Measurements from ENCODE around the gene ELP5. TPM values are rescaled to one million over a fixed set of nuclear protein-coding genes. Genes with fewer than 3 reads are reported as not detected.

The ELP5 gene
- total RNA-seq, 1 experiment from 2014 or later = 20.3 TPM

DNA sequence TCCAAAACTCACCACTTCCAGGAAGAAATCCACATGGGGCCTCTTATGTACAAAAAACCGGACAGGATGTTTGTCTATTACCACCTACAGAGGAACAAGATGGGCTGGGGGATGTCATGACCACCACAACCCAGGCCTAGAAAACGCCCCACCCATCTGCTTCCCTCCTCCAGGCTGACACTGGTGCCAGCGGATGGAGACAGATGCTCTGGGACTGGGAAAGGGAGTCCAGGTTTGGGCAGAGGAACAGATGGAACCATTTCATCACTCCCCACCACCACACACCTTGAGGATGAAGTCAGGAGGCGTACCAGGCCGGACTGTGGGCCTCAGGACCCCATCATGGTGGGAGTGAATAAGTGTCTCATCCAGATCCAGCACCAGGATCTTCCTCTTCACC, 5.2 kb upstream of the ELP5 start:
- Mint-ChIP-seq H3K4me1 (ENCODE audit: low read depth, unreplicated experiment) (peaks cover 25% of the 10 kb centered on the region), H3K27ac (ENCODE audit: unreplicated experiment) (peak overlapping the region; percentile 58), H3K4me3 (ENCODE audit: low read depth, unreplicated experiment) (no peak overlapping the region), H3K36me3 (ENCODE audit: insufficient read depth, unreplicated experiment) (peaks cover 54% of the 10 kb centered on the region), H3K27me3 (ENCODE audit: unreplicated experiment) (no peaks in the 10 kb centered on the region), H3K9me3 (ENCODE audit: low read depth, unreplicated experiment) (no peaks in the 10 kb centered on the region)
- CTCF ChIA-PET = no interaction called here
- intact Hi-C loops (cut with micrococcal nuclease; ENCODE audit: unreplicated experiment) = no loop called here
- no peak for DNase-seq
- BruUV-seq (replicated peaks) = no TSS peak
- TF ChIP-seq, protein P1, sequence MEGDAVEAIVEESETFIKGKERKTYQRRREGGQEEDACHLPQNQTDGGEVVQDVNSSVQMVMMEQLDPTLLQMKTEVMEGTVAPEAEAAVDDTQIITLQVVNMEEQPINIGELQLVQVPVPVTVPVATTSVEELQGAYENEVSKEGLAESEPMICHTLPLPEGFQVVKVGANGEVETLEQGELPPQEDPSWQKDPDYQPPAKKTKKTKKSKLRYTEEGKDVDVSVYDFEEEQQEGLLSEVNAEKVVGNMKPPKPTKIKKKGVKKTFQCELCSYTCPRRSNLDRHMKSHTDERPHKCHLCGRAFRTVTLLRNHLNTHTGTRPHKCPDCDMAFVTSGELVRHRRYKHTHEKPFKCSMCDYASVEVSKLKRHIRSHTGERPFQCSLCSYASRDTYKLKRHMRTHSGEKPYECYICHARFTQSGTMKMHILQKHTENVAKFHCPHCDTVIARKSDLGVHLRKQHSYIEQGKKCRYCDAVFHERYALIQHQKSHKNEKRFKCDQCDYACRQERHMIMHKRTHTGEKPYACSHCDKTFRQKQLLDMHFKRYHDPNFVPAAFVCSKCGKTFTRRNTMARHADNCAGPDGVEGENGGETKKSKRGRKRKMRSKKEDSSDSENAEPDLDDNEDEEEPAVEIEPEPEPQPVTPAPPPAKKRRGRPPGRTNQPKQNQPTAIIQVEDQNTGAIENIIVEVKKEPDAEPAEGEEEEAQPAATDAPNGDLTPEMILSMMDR (IDR thresholded peaks at IDR 0.05; ENCODE audit: unreplicated experiment) = no peak

DNA sequence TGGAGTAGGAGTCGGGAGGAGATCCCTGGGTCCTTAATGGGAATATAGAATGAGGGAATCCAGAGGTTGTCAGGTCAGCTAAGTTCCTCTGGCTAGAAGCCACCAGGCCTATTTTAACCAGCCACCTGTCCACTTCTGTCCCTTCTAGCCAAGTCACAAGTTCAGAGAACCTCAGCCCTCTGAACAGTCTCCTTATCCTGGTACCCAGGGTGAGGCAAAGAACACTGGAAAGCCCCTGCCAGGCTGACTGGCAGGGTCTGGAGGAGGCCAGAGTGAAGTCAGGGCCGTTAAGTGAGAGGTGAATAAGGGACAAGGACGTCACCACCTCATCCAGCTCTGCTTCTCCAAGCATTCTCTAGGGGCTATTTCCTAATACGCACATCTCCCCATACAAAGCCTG, 3.2 kb upstream of the ELP5 start:
- BruUV-seq (replicated peaks) = no TSS peak
- Mint-ChIP-seq H3K9me3 (ENCODE audit: low read depth, unreplicated experiment) (no peaks in the 10 kb centered on the region), H3K27ac (ENCODE audit: unreplicated experiment) (peak overlapping the region; percentile 27)

DNA sequence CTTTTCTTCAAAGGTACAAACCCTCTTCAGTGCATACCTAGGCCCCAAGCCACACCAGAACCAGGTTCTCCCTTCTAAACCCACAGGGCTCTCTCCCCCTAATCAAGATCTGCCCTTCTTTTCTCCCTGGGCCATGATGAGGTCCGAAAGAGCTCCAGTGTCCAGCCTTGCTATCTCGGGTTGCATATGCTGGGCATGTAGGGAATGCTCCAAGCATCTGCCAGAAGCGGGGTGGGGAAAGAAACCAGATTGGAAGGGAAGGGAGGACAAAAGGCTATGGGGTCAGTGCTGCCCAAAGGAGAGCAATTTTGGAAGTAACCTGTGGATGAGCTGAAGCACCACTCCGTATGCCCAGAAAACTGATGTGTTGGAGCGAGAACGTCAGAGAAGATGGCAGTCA, 2.8 kb upstream of the ELP5 start:
- intact Hi-C loops (cut with micrococcal nuclease; ENCODE audit: unreplicated experiment) = no loop called here
- Mint-ChIP-seq H3K27me3 (ENCODE audit: unreplicated experiment) (no peaks in the 10 kb centered on the region), H3K27ac (ENCODE audit: unreplicated experiment) (peak overlapping the region; percentile 27), H3K36me3 (ENCODE audit: insufficient read depth, unreplicated experiment) (peaks cover 62% of the 10 kb centered on the region), H3K4me1 (ENCODE audit: low read depth, unreplicated experiment) (peaks cover 27% of the 10 kb centered on the region), H3K9me3 (ENCODE audit: low read depth, unreplicated experiment) (no peaks in the 10 kb centered on the region), H3K4me3 (ENCODE audit: low read depth, unreplicated experiment) (peak overlapping the region; percentile 73)
- no peak for DNase-seq
- TF ChIP-seq, protein P1 (IDR thresholded peaks at IDR 0.05; ENCODE audit: unreplicated experiment) = no peak
- CTCF ChIA-PET = no interaction called here
- BruUV-seq (replicated peaks) = no TSS peak

More for the DNA sequence above, 3.2 kb upstream of the ELP5 start:
- intact Hi-C loops (cut with micrococcal nuclease; ENCODE audit: unreplicated experiment) = no loop called here
- Mint-ChIP-seq H3K36me3 (ENCODE audit: insufficient read depth, unreplicated experiment) (peaks cover 57% of the 10 kb centered on the region), H3K4me1 (ENCODE audit: low read depth, unreplicated experiment) (peaks cover 27% of the 10 kb centered on the region), H3K4me3 (ENCODE audit: low read depth, unreplicated experiment) (peak overlapping the region; percentile 73), H3K27me3 (ENCODE audit: unreplicated experiment) (no peaks in the 10 kb centered on the region)
- TF ChIP-seq, protein P1 (IDR thresholded peaks at IDR 0.05; ENCODE audit: unreplicated experiment) = no peak
- DNase-seq = no peak
- CTCF ChIA-PET = no interaction called here

DNA sequence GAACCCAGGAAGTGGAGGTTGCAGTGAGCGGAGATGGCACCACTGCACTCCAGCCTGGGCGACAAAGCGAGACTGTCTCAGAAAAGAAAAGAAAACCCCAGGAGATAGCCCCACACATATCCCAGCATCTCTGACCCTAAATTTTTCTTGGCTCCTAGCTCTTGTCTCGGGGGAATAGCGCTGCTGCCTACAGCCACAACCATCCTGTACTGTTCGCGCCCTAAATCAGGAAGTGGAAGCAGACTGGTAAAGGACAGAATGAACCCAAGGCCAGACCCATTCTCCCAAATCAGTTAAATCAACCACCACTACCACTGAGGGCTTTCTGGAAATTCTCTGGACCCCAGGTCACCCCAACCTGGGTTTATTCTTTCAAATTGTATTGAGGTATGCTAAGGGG, 2.2 kb upstream of the ELP5 start:
- DNase-seq = no peak
- CTCF ChIA-PET = no interaction called here
- TF ChIP-seq, protein P1 (IDR thresholded peaks at IDR 0.05; ENCODE audit: unreplicated experiment) = no peak
- Mint-ChIP-seq H3K27me3 (ENCODE audit: unreplicated experiment) (no peaks in the 10 kb centered on the region), H3K36me3 (ENCODE audit: insufficient read depth, unreplicated experiment) (peaks cover 68% of the 10 kb centered on the region), H3K4me3 (ENCODE audit: low read depth, unreplicated experiment) (peak overlapping the region; percentile 73), H3K27ac (ENCODE audit: unreplicated experiment) (peak overlapping the region; percentile 84), H3K9me3 (ENCODE audit: low read depth, unreplicated experiment) (no peaks in the 10 kb centered on the region), H3K4me1 (ENCODE audit: low read depth, unreplicated experiment) (peaks cover 27% of the 10 kb centered on the region)
- intact Hi-C loops (cut with micrococcal nuclease; ENCODE audit: unreplicated experiment) = no loop called here
- BruUV-seq (replicated peaks) = no TSS peak

Data from Calu3 (cell line).